Neural cell (in vitro differentiated cells): Measurements from ENCODE around the gene NSF. TPM values are rescaled to one million over a fixed set of nuclear protein-coding genes. Genes with fewer than 3 reads are reported as not detected.

Source experiments
- H2AFZ ChIP-seq: fragments of 200-600, 300-800 bp; sonication (generic), shearing (Covaris generic); 2 replicates; pipeline ENCODE4 v1.6.0; 2014; ENCODE audit warnings: low read depth, mild to moderate bottlenecking, antibody characterized with exemption, low read length, moderate library complexity
- H3F3A ChIP-seq: fragments of 200-600 bp; shearing (Covaris generic); 2 replicates; pipeline ENCODE4 v1.6.1; 2016; ENCODE audit warnings: mild to moderate bottlenecking, moderate library complexity, mixed read lengths, antibody characterized with exemption, low read length; ENCODE audit not compliant: insufficient read depth, poor library complexity, severe bottlenecking
- H3K27ac ChIP-seq: fragments of 200-600, 300-800 bp; sonication (generic), shearing (Covaris generic); 2 replicates; pipeline ENCODE4 v1.5.1; 2014; ENCODE audit warnings: mild to moderate bottlenecking, low read length, moderate library complexity
- H3K27me3 ChIP-seq: fragments of 300-800, 200-600 bp; sonication (generic), shearing (Covaris generic); 2 replicates; pipeline ENCODE4 v1.6.0; 2014; ENCODE audit warnings: mild to moderate bottlenecking, low read depth, low read length, moderate library complexity; ENCODE audit not compliant: insufficient read depth
- H3K36me3 ChIP-seq: fragments of 300-800, 200-600 bp; sonication (generic), shearing (Covaris generic); 2 replicates; pipeline ENCODE4 v1.5.1; 2014; ENCODE audit warnings: mild to moderate bottlenecking, antibody characterized with exemption, low read length, moderate library complexity; ENCODE audit not compliant: insufficient read depth
- H3K4me2 ChIP-seq: fragments of 300-800, 200-600 bp; sonication (generic), shearing (Covaris generic); 2 replicates; pipeline ENCODE4 v1.6.0; 2014; ENCODE audit warnings: mild to moderate bottlenecking, low read length
- H3K4me3 ChIP-seq: fragments of 300-800, 200-600 bp; sonication (generic), shearing (Covaris generic); 2 replicates; pipeline ENCODE4 v1.5.1; 2014; ENCODE audit warnings: mild to moderate bottlenecking, low read length, moderate library complexity
- H3K79me2 ChIP-seq: fragments of 200-600 bp; shearing (Covaris generic); replicated peaks from 2 replicates; pipeline ENCODE4 v1.6.0; 2014; ENCODE audit warnings: mild to moderate bottlenecking, low read length, moderate library complexity; ENCODE audit not compliant: insufficient read depth
- H3K9ac ChIP-seq: fragments of 300-800, 200-600 bp; sonication (generic), shearing (Covaris generic); 2 replicates; pipeline ENCODE4 v1.6.1; 2016; ENCODE audit warnings: mild to moderate bottlenecking, low read length, mixed read lengths
- H3K9me2 ChIP-seq: fragments of 200-600 bp; shearing (Covaris generic); 2 replicates; pipeline ENCODE4 v1.6.1; 2016; ENCODE audit warnings: mild to moderate bottlenecking, low read length, mixed read lengths; ENCODE audit not compliant: insufficient read depth
- H3K9me3 ChIP-seq: fragments of 200-600, 300-800 bp; sonication (generic), shearing (Covaris generic); 2 replicates; pipeline ENCODE4 v1.6.1; 2016; ENCODE audit warnings: mild to moderate bottlenecking, mixed run types, low read length, moderate library complexity, mixed read lengths
- H4K20me1 ChIP-seq: fragments of 200-600 bp; shearing (Covaris generic); 2 replicates; pipeline ENCODE4 v1.6.1; 2016; ENCODE audit warnings: mild to moderate bottlenecking, mixed run types; ENCODE audit not compliant: insufficient read depth
- EP300 ChIP-seq: fragments of 450-650 bp; conservative IDR thresholded peaks from 2 replicates; pipeline ENCODE4 v1.6.1; 2014; ENCODE audit warnings: antibody characterized with exemption, mild to moderate bottlenecking, moderate library complexity; ENCODE audit not compliant: poor library complexity, severe bottlenecking
- EZH2 ChIP-seq: fragments of 200-600, 300-800 bp; shearing (Covaris generic), sonication (generic); IDR thresholded peaks from 2 replicates; pipeline ENCODE4 v1.6.1; 2014; ENCODE audit warnings: antibody characterized with exemption, low read length, borderline replicate concordance, mild to moderate bottlenecking; ENCODE audit not compliant: insufficient read depth, poor library complexity, severe bottlenecking
- MXI1 ChIP-seq: fragments of 450-650 bp; conservative IDR thresholded peaks from 2 replicates; pipeline ENCODE4 v1.6.1; 2014; ENCODE audit warnings: antibody characterized with exemption, mild to moderate bottlenecking; ENCODE audit not compliant: poor library complexity, severe bottlenecking
- POLR2AphosphoS5 ChIP-seq: IDR thresholded peaks from 2 replicates; pipeline ENCODE4 v1.6.1; 2012
- RAD21 ChIP-seq: fragments of 450-650 bp; conservative IDR thresholded peaks from 2 replicates; pipeline ENCODE4 v1.6.1; 2014; ENCODE audit warnings: antibody characterized with exemption, mild to moderate bottlenecking, moderate library complexity
- REST ChIP-seq: IDR thresholded peaks from 2 replicates; pipeline ENCODE4 v1.6.1; 2012; ENCODE audit warnings: borderline replicate concordance
- SMC3 ChIP-seq: fragments of 450-650 bp; conservative IDR thresholded peaks from 2 replicates; pipeline ENCODE4 v1.6.1; 2014; ENCODE audit warnings: antibody characterized with exemption, mild to moderate bottlenecking, moderate library complexity; ENCODE audit not compliant: poor library complexity
- TAF1 ChIP-seq: IDR thresholded peaks from 2 replicates; pipeline ENCODE4 v1.6.1; 2012; ENCODE audit warnings: low read depth
- polyA plus RNA-seq: library from polyadenylated mRNA; depleted of rRNA; stranded (reverse); fragments of >200 nt; gene quantifications from 2 replicates; pipeline ENCODE4 v1.2.3, GENCODE V29; 2014
- TF ChIP-seq, protein P1 (sequence below): fragments of 450-650 bp; IDR thresholded peaks from 2 replicates; pipeline ENCODE4 v1.5.1; 2014; ENCODE audit warnings: antibody characterized with exemption, mild to moderate bottlenecking, moderate library complexity; ENCODE audit not compliant: poor library complexity, severe bottlenecking

Gene NSF
- polyA plus RNA-seq, 1 donor from 2014 or later = 98.6 TPM

- TF ChIP-seq, protein P1, sequence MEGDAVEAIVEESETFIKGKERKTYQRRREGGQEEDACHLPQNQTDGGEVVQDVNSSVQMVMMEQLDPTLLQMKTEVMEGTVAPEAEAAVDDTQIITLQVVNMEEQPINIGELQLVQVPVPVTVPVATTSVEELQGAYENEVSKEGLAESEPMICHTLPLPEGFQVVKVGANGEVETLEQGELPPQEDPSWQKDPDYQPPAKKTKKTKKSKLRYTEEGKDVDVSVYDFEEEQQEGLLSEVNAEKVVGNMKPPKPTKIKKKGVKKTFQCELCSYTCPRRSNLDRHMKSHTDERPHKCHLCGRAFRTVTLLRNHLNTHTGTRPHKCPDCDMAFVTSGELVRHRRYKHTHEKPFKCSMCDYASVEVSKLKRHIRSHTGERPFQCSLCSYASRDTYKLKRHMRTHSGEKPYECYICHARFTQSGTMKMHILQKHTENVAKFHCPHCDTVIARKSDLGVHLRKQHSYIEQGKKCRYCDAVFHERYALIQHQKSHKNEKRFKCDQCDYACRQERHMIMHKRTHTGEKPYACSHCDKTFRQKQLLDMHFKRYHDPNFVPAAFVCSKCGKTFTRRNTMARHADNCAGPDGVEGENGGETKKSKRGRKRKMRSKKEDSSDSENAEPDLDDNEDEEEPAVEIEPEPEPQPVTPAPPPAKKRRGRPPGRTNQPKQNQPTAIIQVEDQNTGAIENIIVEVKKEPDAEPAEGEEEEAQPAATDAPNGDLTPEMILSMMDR = no peak
These were observed 129.9 kb downstream of the NSF start (continued) for GRCh38 chr17:46720408-46720807.

- Histone ChIP-seq H2AFZ (no peak overlapping the region), H3K4me2 (no peak overlapping the region), H3K27me3 (no peaks in the 10 kb centered on the region), H3F3A (no peaks in the 10 kb centered on the region), H4K20me1 (no peaks in the 10 kb centered on the region), H3K9ac (no peak overlapping the region), H3K9me2 (no peaks in the 10 kb centered on the region), H3K9me3 (no peaks in the 10 kb centered on the region), H3K27ac (no peak overlapping the region), H3K4me3 (no peak overlapping the region), H3K36me3 (peaks cover 10% of the 10 kb centered on the region), H3K79me2 (no peaks in the 10 kb centered on the region)
- no peak for TF ChIP-seq SMC3
- TF ChIP-seq, protein P1 = no peak
- no peak for TF ChIP-seq TAF1
- TF ChIP-seq REST = no peak
These were observed 132.3 kb downstream of the NSF start for GRCh38 chr17:46722662-46723285.

DNA sequence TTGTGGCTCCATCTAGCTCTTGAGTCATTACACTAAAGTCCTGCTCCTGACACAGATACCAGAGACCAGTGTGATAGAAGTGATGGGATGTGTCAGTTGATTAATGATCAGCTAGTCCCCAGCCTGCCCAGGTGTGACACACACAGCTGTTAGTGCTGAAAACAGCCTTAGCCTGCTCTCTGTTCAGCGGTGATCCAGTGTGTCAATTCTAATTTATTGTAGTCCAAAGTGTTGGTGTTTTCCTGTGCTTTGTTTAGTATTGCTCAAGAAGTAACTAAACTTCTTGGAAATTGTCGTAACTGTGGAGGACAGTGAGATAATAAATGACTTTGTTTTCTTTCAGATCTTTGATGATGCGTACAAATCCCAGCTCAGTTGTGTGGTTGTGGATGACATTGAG is 135.7 kb downstream of the NSF start:
- Histone ChIP-seq H3K9me2 (no peaks in the 10 kb centered on the region), H3K9me3 (no peaks in the 10 kb centered on the region), H3F3A (no peaks in the 10 kb centered on the region), H3K79me2 (no peaks in the 10 kb centered on the region), H3K9ac (no peak overlapping the region), H2AFZ (no peak overlapping the region), H4K20me1 (no peaks in the 10 kb centered on the region), H3K4me2 (no peak overlapping the region), H3K36me3 (no peaks in the 10 kb centered on the region), H3K27me3 (no peaks in the 10 kb centered on the region), H3K4me3 (no peak overlapping the region), H3K27ac (no peak overlapping the region)
- TF ChIP-seq RAD21 (no peak), EP300 (no peak), EZH2 (no peak), TAF1 (no peak), POLR2AphosphoS5 (no peak), REST (no peak), SMC3 (no peak), MXI1 (no peak)
- TF ChIP-seq, protein P1 = no peak
